Omental fat pad (tissue), 4 donors: ENCODE measurements around the gene STON2. TPM values are rescaled to one million over a fixed set of nuclear protein-coding genes. Genes with fewer than 3 reads are reported as not detected.

Experiments
- ATAC-seq: fragments of 150-250 bp; one replicate; pipeline ENCODE4 v1.9.1; 2016; ENCODE audit warnings: mild to moderate bottlenecking, moderate library complexity; ENCODE audit not compliant: low FRiP score
- DNase-seq: peaks from one replicate; pipeline ENCODE4 v3.0.0-alpha.2; 2019; ENCODE audit warnings: low spot score
- CTCF ChIP-seq, 3 donors: fragments of 450-650 bp; IDR thresholded peaks; one replicate each; pipeline ENCODE4 v1.5.1; 2016 to 2017; ENCODE audit warnings: antibody characterized with exemption in 3 of 3, mild to moderate bottlenecking in 3 of 3, moderate library complexity in 2 of 3
- total RNA-seq, 4 donors: library from RNA; depleted of rRNA; stranded (reverse); fragments of >200 nt; gene quantifications; one replicate each; pipeline ENCODE4 v1.1.0, GENCODE V29; 2016

The STON2 gene
- total RNA-seq, 4 donors from 2014 or later: 8.0 to 31.4 (median 18.6) TPM

GRCh38 chr14:81345781-81346180, 54.3 kb downstream of the STON2 start:
- DNase-seq (no peak), ATAC-seq (no peak)
- no peak for TF ChIP-seq CTCF (IDR thresholded peaks at IDR 0.05)

GRCh38 chr14:81344481-81345160, 55.5 kb downstream of the STON2 start:
- ATAC-seq: no peak
- no peak for DNase-seq
- TF ChIP-seq CTCF (IDR thresholded peaks at IDR 0.05): no peak

DNA sequence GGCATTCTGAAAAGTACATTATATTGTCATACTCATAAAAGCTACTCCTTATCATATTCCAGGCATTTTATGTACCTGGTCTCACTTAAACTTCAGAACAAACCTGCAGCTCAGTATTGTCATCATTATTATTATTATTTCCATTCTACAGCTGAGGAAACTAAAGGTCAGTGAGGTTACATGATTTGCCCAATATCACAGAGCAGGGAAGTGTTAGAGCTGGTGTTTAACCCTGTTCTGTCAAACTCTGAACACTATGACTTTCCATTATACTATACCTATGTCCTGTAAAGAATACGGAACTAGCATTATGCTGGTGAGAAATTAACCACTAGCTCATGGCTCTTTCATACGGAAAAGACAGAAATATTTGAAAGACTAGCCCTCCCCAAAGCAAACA, 56.4 kb downstream of the STON2 start:
- no peak for TF ChIP-seq CTCF (IDR thresholded peaks at IDR 0.05)
- DNase-seq (no peak), ATAC-seq (no peak)

DNA sequence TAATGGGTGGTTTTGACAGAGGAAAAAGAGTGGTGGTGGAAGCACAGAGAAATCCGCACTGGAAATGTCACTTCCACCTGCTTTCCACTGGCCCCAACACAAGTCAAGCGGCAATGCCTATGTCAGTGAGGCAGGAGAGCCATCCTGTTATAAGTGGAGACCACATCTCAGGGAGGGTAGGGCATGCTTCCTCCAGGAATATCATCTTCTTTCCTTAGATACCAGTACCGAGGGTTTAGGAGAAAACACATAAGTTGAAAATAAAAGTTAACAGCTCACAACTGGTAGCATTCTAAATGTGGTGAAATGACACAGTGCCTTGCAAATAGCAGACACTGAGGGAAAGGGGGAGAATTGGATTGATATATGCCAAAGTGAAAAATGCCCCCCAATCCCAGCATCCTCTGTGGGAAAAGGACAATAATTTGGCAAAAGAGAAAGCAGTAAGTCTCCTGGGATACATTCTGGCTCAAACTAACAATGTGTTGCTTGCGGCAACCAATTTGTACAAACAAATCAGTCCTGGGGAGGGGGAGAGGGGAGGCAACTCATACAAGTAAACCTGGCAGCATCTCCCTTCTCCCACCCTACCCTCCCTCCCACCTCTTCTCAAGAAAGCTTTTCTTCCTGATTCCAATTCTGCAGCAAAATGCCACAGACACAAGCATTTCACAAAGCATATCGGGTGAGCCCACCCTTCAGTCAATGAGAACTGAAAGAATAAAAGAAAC, 57.1 kb downstream of the STON2 start:
- ATAC-seq: no peak

DNA sequence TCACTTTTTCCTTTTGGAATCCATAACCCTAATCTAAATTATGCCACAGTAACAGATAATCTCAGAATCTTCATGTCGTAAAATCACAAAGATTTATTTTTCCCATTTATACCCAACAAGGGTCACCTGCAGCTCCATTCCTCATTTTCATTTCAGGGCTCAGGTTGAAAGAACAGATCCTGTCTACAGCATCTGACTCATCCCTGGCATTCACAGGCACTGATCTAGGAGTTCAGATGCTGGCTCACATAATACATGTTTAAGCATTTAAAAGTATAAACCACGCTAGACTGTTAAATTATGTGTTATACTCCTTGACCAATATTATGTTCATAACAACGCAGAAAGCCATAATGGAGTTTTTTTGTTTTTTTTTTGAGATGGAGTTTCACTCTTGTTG, 58.3 kb downstream of the STON2 start:
- TF ChIP-seq CTCF (IDR thresholded peaks at IDR 0.05): no peak
- DNase-seq (no peak), ATAC-seq (no peak)

More for the DNA sequence above, 57.1 kb downstream of the STON2 start:
- DNase-seq: no peak
- TF ChIP-seq CTCF (IDR thresholded peaks at IDR 0.05): no peak

GRCh38 chr14:81341370-81341769, 58.8 kb downstream of the STON2 start:
- no peak for TF ChIP-seq CTCF (IDR thresholded peaks at IDR 0.05)
- ATAC-seq (no peak), DNase-seq (no peak)

DNA sequence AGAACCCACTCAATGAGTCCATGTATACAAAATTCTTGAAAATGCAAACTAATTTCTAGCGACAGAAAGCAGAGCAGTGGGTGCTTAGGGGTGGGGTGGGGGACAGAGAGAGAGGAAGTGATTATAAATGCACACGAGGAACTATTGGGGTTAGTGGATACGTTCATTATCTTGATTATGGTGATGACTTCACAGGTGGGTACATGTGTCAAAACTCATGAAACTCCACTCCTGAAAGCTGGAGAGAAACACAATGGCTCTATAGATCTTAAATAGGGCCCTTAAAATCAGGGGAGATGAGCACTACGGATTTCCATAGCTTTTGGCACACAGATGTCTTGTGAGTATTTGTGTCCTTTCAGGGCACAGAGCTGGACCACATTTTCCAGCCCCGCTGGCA, 59.9 kb downstream of the STON2 start:
- no peak for TF ChIP-seq CTCF (IDR thresholded peaks at IDR 0.05)
- ATAC-seq (no peak), DNase-seq (no peak)
